ENCODE data around the gene SERPINE2. TPM values are rescaled to one million over a fixed set of nuclear protein-coding genes. Genes with fewer than 3 reads are reported as not detected.

Gene SERPINE2, protein sequence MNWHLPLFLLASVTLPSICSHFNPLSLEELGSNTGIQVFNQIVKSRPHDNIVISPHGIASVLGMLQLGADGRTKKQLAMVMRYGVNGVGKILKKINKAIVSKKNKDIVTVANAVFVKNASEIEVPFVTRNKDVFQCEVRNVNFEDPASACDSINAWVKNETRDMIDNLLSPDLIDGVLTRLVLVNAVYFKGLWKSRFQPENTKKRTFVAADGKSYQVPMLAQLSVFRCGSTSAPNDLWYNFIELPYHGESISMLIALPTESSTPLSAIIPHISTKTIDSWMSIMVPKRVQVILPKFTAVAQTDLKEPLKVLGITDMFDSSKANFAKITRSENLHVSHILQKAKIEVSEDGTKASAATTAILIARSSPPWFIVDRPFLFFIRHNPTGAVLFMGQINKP
- 43.8 TPM for total RNA-seq

DNA sequence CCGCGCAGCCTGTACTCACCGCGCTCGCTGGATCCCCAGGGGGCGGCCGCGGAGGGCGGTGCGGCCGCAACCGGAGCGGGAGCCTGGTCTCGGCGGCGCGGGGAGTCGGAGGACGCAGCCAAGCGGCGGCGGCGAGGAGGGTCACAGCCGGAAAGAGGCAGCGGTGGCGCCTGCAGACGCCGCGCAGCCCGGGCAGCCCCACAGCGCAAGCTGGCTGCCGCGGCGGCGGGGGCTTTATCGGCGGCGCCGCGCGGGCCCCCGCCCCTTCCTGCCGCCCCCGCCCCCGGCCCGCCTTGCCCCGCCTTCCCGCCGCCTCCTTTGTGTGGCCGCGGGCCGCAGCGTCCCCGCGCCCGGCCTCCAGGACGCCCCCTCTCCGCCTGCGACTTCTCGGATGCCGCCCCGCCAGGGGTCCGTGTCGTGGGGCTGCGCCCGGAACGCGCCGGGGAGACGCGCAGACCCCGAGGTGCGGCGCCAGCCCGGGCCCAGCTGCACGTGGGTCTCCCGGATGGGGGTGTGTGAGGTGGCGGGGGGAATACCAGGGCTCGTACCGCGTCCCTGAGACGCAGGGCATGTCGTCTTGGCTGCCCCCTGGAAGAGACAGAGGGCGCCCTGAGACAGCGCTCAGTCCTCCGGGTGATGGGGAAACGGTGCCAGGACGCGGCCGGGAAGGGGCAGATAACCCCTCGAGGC lies at the start of gene SERPINE2:
Gene SERPINE2 (minus strand): TSS at position 207 of the 690 bp plus-strand sequence. CDS start 37,386 bp downstream, outside the sequence.
- no peak for DNase-seq

DNA sequence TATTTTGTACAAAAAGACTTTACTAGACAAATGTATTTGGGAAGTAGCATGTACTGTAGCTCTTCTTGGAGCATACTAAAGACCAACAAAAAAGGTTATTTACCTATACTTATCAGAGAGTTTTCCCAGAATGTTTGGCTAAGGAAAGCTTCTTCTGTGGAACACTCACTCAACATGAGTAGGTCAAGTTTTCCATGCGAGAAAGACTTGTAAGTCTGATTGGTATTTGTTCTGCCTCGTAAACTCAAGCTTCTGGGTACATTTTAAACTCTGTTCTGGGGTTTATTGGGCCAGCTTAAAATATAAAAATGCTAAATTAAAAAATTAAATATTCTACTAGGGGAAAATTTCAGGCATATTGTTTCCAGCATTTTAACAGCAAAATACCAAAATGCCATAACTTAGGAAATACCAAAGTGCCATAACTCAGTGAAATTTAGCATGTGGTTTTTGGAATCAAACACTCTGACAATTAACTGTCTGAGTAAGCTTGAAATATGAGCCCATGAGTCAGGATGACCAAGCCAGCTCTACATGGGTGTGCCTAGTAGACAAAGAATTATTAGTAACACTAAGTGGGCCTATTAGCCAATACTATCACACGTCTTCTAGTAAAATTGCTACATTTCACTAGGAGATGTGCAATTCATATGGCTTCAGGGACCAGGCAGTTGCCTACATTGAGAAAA lies 47.3 kb upstream of the SERPINE2 start:
- DNase-seq: no peak

DNA sequence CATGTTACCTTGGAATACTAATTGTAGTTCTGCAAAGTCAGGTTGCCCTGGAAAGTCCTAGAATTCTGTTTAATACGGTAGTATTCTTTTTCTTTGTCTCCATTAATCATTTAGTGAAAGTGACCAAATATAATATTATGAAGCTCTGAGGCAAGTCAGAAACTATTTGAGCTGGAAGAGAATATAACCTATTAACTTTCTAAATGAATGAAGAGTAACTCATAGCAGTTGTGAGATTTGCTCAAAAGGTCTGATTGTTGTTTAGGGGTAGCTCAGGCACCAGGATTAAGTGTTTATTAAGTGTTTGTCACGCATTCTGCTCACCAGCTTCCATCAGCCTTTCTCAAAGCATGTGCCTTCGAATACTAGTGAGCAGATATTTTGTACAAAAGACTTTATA lies 46.7 kb upstream of the SERPINE2 start:
- DNase-seq: no peak

DNA sequence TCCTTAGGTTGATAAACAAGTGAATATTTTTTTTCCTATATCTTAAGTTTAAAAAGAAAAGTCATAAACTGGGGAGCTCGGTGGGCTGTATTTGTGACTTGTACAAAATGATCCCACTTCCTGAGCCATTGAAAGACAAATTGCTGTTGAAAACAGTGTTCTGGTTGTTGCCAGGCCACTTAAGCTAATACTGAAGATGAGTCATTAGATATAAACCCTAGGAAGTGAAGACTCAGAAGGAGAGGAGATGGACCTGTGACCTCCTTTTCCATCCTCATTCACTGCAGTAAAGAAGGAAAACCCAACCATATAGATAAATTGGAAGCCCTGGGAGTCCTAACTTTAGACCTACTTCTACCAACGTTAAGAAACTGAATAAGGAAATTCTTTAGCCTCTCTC lies 46.2 kb upstream of the SERPINE2 start:
- DNase-seq: no peak

DNA sequence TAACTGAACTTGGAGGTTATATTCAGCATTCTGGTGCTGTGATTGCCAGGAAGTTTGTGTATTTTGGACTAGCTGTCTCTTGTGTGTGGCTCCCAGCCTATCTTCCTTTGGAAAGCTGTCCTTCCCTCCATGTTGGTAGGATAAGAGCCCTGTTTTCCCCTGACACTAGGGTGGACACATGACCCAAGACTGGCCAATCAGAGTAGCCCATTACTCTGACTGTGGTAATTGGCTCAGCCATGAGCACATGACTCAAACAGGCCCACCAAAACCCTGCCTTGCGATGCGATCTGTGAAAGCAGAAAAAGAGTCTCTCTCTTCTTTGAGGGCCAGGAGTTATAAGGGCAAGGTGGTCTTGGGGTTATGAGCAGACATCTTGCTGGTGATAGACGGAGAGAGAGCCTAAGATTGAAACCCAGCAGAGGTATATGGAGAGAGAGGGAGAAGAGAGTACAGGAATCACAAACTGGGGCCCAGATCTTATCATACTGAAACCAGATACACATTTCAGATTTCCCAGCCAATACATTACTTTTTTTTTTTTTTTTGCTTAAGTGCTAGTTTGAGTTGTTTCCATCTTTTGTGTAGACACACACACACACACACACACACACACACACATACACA lies 45.3 kb upstream of the SERPINE2 start:
- DNase-seq: no peak

DNA sequence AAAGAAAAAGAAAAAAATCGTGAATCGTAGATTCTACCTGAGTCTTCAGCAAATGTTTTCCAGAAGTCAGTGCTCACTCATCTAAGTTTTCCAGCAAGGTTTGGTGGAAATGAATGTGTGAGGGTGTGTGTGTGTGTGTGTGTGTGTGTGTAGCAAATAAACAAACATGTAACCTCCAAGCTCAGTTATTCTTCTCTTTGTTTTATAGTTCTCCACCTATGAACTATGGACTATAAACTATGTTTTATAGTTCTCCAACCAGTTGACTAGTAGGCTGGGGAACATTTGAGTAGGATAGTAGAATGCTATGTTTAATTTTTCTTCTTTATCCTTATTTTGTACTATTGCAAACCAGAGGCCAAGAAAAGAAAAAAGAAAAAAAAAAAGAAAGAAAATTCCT lies 44.6 kb upstream of the SERPINE2 start:
- DNase-seq: no peak

DNA sequence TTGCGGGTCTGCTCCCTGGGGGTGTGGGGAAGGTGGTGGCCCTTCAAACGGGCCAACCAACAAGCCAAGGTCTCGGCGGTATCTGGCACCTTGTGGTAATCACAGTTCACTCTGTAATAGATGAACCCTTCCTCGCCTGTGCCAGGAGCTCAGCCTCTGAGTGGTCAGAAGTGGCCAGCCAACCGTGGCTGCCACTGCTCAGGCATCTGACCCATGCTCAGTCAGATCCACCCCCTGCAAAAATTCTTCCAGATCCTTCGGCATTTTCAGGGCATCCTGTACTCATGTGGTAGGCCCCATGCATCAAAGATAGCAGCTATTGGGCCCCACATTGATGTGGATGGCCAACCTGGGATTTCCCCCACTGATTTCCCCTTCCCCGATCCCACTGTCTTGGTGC lies 39.6 kb upstream of the SERPINE2 start:
- no peak for DNase-seq

DNA sequence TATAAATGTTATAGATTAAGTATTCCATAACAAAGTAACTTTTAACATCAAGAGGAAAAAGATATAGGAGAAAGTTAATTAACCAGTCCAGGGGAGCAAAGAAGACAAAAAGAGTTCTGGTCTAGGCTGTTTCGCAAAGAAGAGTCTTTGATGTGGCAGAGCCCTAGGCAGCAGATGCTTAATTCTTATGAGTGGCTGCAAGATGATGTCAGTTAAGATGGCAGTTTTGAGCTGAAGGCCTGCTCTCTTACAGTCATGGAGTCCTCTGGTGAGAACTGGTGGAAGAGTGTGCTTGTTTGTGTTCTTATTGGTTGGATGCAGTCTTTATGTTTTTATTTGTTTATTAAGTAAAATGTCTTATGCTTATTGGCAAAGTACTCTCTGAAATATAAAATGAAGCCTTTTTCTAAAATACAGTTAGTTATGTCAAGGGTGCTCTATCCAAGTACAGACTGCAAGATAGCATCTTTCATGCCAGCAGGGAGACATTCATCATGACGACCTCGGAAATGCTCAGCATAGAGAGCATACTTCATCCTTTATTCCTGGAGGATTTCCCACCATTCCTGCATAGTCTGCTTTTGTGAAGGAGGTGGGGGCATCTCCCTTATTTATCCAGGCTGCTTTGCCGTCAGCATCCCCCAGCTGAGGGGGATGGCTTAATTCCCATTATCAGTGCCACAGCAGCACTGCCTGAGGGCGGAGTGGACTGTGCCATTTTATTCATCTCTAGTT lies 38.9 kb upstream of the SERPINE2 start:
- no peak for DNase-seq

DNA sequence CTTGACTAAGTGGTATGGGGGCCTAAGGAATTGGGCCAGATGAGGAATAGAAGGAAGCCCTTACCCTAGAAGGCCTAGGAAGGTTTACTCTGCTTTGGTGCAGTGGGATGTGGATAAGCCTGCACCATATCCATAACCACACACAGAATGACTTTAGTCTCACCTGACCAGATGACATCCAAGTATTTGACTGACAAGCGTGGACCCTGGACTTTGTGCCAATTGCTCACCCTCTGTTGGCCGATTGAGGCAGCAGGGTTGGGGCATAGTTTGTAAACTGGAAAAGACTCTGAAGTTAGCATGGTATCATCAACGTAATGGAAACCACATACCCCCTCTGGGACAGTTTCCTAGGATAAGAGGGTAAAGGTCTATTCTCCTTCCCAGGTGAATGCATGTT lies 36.5 kb upstream of the SERPINE2 start:
- no peak for DNase-seq

DNA sequence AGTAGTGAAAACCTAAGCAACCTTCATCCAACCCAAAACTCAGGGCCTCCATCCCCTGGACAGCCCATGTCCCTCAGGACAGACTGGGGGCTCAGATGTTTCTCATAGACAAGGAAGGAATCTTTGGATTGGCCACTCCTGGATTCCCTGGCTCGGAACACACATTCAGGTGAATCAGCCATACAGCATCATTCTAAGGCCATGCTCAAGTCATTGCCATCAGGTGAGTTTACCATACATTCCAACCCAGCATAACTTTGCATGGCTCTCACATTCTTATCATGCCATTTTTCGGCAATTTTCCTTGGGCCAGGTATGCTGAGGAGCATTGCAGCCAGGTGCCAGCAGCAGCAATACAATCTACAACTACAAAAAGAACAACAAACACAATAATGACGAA lies 34.6 kb upstream of the SERPINE2 start:
- no peak for DNase-seq

DNA sequence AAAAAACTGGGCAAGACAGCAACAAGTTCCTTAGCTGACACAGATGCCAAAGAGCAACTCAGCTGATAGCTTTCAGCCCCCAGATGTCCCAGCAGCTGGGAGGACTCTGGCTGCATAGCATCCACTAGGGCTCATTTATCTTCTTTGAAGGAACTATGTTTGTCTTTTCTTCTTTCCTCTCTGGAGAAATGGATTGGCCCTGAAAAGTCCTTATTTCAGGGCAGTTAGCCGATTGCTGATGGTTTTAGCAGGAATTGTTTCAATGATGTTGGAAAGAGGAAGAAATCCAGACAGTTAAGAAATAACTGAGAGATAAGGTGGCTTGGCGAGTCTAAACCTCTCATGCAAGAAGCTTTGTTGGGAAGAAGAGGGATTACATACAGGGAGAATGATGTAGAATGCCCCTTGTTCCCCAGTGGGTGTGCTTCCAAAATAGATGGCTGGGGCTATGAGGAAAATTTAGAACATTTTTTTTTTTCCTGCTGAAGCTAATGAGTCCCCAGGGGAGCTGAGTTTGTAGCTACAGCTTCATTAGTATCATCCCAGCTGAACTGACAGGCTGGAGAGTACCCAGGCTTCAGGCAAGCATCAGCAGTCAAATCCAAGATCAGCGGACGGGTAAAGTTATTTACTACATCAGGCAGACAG lies 33.6 kb upstream of the SERPINE2 start:
- DNase-seq: no peak

DNA sequence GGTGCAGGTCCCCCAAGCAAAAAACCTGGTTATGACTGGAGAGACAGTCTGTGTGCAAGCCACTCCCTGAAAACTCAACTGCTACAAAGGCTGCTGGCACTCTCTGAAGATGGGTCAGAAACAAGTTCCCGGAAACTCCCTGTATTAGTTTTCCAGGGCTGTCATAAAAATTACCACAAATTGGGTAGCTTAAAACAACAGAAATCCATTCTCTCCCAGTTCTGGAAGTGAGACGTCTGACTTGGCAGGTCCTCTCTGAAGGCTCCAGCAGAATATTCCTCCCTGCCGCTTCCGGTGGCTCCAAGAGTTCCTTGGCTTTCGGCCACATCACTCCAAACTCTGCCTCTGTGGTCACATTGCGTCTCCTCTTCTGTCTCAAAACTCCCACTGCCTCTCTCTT lies 30.1 kb upstream of the SERPINE2 start:
- no peak for DNase-seq

DNA sequence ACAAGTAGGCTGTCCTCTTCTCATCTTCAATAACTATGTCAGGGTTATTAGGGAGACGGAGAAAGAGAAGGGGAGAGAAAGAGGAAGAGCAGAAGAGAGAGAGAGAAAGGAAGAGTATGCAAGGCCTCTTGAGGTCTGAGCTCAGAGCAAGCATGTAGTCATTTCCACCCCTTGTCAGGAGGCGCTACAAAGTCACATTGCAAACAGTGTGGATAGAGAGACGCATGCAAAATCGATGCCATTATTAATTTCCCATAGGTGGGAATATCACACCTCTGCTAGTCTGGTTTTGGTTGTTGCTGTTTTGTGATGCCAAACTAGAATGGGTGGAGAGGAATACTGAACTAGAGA lies 24.2 kb upstream of the SERPINE2 start:
- DNase-seq: no peak

DNA sequence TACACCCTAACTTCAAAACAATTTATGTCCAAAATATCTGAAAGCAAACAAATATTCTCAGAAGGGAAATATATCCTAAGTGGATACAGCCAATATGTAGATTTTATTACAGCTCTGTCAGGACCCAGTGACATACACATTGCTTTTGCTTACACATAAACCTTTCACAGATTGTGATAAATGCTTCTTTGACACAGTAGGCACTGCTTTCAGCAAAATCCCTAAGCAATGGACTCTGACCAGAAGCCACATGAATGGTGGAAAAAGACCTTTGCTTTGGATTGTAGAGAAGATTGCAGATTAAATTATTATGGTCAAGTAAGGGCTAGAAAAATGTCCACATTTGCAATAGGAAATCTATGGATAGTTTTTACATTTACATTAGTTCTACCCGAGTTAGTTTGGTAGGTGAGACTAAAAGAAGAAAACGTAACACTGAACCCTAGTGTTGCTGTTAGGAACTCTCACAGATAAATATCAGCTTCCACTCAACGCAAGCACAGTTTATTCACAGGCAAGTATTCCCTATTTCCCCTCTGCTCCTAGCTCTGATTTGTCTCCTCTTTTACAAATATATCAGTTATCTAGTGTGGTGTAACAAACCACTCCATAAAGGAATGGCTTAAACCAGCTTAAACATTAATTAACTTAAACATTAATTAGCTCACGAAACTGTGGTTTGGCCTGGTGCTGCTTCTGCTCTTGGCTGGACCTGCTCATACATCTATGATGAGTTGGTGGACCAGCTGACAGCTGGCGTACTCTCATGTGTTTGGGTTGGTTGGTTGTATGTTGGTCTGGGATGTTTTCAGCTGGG lies 23.6 kb upstream of the SERPINE2 start:
- no peak for DNase-seq

DNA sequence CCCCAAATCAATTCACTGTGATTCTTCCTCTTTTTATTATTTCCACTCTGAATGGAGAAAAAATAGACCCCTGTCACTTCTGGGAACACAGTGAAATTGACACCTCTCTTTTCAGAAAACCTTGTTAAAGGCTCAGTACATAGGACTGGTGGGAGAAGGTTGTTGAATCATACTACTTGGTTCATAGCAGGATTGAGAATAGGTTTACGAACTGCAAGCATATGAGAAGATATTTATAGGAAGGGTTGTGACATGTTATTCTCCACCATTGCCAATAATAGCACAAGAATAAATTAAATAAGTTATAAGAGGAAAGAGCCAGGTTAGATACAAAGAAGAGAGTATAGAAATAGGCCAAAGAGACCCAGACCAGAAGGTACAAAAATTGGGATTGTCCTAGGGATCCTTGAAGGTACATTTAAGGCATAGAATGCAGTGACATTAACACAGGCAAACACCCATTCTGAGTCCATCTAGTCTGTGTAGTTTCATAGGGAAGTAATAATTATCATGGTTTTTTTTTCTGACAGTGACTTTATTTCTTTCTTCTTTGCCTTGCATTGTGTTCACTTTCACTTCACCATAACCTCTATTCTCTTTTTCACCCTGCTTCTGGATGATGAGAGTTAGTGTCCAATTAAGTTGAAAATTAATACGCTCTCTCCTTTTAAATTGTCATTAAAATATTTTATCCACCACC lies 21.8 kb upstream of the SERPINE2 start:
- no peak for DNase-seq

DNA sequence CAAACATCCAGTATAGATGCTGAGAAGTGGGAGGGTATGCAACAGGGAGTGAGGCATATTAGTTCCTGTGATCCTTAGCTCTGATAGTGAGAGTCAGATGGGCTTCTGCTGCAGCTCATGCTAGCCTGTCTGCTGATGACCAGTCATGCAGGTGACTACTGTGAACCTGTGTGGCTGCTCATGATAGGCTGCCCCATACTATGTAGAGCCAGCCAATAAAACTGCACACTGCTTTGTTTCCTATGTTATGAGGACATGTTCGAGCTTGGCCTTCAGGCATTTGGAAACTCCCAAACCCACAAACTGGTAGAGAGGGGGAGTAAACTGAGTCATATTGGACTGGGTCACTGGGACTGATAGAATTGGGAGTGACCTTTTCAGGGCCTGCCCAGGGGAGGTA lies 20.1 kb upstream of the SERPINE2 start:
- no peak for DNase-seq

DNA sequence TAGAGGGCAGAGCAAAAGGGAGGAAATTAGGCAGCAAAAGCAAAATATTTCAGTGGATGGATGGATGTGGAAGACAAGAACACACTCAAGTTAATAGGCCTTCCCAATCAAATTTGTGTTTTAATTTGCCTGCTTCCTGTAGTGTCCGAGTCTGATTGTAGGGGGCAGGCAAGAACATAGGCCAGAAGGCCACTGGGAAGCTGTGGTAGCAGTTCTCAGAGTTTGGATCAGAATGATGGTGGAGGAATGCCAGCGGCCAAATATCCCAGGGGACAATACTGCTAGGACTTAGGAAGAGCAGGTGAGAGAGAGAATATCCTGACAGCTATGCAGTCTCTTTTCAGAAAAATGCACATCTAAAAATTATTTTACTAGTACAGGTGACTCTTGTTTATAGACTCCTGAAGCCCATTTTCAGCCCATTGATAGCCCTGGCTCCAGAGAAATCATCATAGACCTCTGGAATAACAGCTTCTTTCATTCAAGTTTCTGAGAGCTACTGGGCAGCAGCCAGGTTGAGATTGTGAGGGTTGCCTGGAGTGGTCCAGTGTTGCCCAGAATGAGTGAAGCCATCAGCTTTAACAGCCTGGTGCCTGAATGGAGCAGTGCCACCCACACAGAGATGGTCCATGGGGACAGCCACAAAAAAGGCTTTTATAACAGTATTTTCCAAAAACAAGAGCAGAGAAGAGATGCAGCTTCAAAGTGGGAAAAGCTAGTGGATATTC lies 19.1 kb upstream of the SERPINE2 start:
- DNase-seq: no peak

DNA sequence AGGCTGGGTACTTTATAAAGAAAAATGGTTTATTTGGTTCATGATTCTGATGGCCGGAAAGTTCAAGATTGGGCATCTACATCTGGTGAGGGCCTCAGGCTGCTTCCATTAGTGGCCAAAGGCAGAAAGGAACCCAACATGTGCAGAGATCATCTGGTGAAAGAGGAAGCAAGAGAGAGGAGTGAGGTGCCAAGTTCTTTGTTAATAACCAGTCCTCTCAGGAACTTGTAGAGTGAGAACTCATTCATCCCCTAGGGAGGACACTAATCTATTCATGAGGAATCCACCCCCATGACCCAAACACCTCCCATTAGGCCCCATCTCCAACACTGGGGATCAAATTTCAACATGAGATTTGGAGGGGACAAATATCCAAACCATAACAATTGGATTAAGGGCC lies 17.8 kb upstream of the SERPINE2 start:
- no peak for DNase-seq

DNA sequence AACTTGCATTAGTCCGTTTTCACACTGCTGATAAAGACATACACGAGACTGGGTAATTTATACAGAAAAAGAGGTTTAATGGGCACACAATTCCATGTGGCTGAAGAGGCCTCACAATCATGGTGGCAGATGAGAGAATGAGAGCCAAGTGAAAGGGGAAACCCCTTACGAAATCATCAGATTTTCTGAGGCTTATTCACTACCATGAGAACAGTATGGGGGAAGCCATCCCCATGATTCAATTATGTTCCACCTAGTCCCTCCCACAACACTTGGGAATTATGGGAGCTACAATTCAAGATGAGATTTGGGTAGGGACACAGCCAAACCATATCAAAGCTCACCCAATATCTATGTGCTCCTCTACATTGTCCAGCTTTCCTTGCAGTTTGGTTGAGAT lies 16.0 kb upstream of the SERPINE2 start:
- DNase-seq: no peak

DNA sequence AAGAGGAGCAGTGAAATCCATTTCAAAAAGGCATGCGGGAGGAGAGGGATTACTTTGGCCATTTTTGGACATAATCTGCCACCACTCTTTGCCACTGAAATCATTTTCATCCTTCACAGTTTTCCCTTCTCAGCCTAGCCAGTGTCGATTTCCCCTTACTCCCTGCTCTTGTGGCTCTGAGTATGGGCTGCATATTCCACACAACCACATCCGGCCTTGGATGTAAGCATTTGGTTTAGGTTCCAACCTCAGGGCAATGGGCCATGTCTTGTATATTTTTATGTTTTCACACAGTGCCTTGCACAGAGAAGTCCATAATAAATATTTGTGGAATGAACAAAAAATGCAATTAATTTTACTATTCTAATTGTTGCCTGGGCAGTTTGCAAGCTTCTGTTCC lies 7.7 kb upstream of the SERPINE2 start:
- DNase-seq: no peak

All from occipital lobe (tissue), 2 donors.